SU-DHL-6 (cell line): ENCODE measurements around the gene BNC2.

Source experiments
- H2AFZ ChIP-seq: fragments of 200-600 bp; sonication (generic); 2 replicates; pipeline ENCODE4 v1.6.1; 2014; ENCODE audit warnings: low read depth, mild to moderate bottlenecking, moderate library complexity, mixed read lengths, antibody characterized with exemption, low read length; ENCODE audit not compliant: severe bottlenecking
- H3F3A ChIP-seq: fragments of 200-600 bp; shearing (Covaris generic); 2 replicates; pipeline ENCODE4 v1.6.0; 2016; ENCODE audit warnings: antibody characterized with exemption, mild to moderate bottlenecking; ENCODE audit not compliant: insufficient read depth
- H3K27ac ChIP-seq: fragments of 200-600 bp; sonication (generic); 2 replicates; pipeline ENCODE4 v1.5.1; 2016; ENCODE audit warnings: low read depth, mild to moderate bottlenecking, low read length, moderate library complexity, mixed read lengths
- H3K27me3 ChIP-seq: fragments of 200-600 bp; sonication (generic), shearing (Covaris generic); 2 replicates; pipeline ENCODE4 v1.6.0; 2014; ENCODE audit warnings: mild to moderate bottlenecking, low read length
- H3K36me3 ChIP-seq: fragments of 200-600 bp; sonication (generic); 2 replicates; pipeline ENCODE4 v1.6.1; 2014; ENCODE audit warnings: mild to moderate bottlenecking, low read length, mixed read lengths
- H3K4me2 ChIP-seq: fragments of 300-600, 200-600 bp; shearing (Covaris generic), sonication (generic); 2 replicates; pipeline ENCODE4 v1.6.0; 2014; ENCODE audit warnings: low read length, low read depth, mild to moderate bottlenecking; ENCODE audit not compliant: poor library complexity, severe bottlenecking
- H3K4me3 ChIP-seq: fragments of 200-600 bp; sonication (generic); 2 replicates; pipeline ENCODE4 v1.5.1; 2014; ENCODE audit warnings: antibody characterized with exemption, low read length, mild to moderate bottlenecking, mixed read lengths; ENCODE audit not compliant: insufficient read depth, poor library complexity, severe bottlenecking
- H3K79me2 ChIP-seq: fragments of 200-600 bp; sonication (generic); 2 replicates; pipeline ENCODE4 v1.6.1; 2014; ENCODE audit warnings: mild to moderate bottlenecking, low read length, moderate library complexity; ENCODE audit not compliant: insufficient read depth
- H3K9ac ChIP-seq: fragments of 200-600 bp; sonication (generic); 2 replicates; pipeline ENCODE4 v1.7.0; 2014; ENCODE audit warnings: mild to moderate bottlenecking, low read length
- H3K9me2 ChIP-seq: fragments of 200-600 bp; sonication (generic); replicated peaks from 2 replicates; pipeline ENCODE4 v1.6.1; 2014; ENCODE audit warnings: low read length; ENCODE audit not compliant: insufficient read depth
- H3K9me3 ChIP-seq: fragments of 200-600 bp; sonication (generic); 2 replicates; pipeline ENCODE4 v1.6.1; 2014; ENCODE audit warnings: low read length, mixed read lengths; ENCODE audit not compliant: insufficient read depth
- H4K20me1 ChIP-seq: fragments of 200-600 bp; sonication (generic); 2 replicates; pipeline ENCODE4 v1.6.1; 2014; ENCODE audit warnings: low read depth, mild to moderate bottlenecking, antibody characterized with exemption, low read length, moderate library complexity, mixed read lengths
- EZH2phosphoT487 ChIP-seq: fragments of 200-600 bp; sonication (generic), shearing (Covaris generic); conservative IDR thresholded peaks from 2 replicates; pipeline ENCODE4 v1.6.1; 2018; ENCODE audit warnings: mild to moderate bottlenecking, antibody characterized with exemption, low read length, moderate library complexity, mixed read lengths
- TF ChIP-seq, protein P1 (sequence below): fragments of 200-600 bp; sonication (generic); IDR thresholded peaks from one replicate; pipeline ENCODE4 v1.5.1; 2017; ENCODE audit warnings: antibody characterized with exemption, mild to moderate bottlenecking, low read length, moderate library complexity; ENCODE audit not compliant: insufficient read depth, poor library complexity, severe bottlenecking

The BNC2 gene

DNA sequence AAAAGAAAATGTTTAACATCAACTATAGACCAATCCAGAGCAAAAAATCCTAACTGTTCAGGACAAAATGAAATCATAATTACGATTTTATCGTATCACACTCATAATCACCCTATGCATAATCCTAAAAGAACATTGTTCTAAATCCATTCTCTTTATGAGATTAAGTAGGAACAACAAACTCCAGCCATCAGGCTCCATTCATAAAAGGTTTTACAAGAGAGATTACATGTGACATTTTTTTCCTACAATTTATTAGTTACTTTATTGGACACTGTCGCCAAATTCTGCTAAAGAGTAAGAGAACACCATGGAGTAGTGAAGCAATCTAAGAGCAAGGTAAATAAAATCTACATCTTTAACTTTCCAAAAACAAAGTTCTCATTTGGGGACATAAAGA, 198.0 kb downstream of the BNC2 start:
- Histone ChIP-seq H4K20me1 (no peaks in the 10 kb centered on the region), H3K4me2 (no peak overlapping the region), H3K36me3 (no peaks in the 10 kb centered on the region), H3K27me3 (no peaks in the 10 kb centered on the region), H3K27ac (no peak overlapping the region), H3K9me3 (no peaks in the 10 kb centered on the region), H2AFZ (no peak overlapping the region), H3K4me3 (no peak overlapping the region), H3K9me2 (no peaks in the 10 kb centered on the region), H3K79me2 (no peaks in the 10 kb centered on the region), H3K9ac (no peak overlapping the region), H3F3A (no peaks in the 10 kb centered on the region)
- no peak for TF ChIP-seq EZH2phosphoT487
- TF ChIP-seq, protein P1, sequence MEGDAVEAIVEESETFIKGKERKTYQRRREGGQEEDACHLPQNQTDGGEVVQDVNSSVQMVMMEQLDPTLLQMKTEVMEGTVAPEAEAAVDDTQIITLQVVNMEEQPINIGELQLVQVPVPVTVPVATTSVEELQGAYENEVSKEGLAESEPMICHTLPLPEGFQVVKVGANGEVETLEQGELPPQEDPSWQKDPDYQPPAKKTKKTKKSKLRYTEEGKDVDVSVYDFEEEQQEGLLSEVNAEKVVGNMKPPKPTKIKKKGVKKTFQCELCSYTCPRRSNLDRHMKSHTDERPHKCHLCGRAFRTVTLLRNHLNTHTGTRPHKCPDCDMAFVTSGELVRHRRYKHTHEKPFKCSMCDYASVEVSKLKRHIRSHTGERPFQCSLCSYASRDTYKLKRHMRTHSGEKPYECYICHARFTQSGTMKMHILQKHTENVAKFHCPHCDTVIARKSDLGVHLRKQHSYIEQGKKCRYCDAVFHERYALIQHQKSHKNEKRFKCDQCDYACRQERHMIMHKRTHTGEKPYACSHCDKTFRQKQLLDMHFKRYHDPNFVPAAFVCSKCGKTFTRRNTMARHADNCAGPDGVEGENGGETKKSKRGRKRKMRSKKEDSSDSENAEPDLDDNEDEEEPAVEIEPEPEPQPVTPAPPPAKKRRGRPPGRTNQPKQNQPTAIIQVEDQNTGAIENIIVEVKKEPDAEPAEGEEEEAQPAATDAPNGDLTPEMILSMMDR, result no peak

DNA sequence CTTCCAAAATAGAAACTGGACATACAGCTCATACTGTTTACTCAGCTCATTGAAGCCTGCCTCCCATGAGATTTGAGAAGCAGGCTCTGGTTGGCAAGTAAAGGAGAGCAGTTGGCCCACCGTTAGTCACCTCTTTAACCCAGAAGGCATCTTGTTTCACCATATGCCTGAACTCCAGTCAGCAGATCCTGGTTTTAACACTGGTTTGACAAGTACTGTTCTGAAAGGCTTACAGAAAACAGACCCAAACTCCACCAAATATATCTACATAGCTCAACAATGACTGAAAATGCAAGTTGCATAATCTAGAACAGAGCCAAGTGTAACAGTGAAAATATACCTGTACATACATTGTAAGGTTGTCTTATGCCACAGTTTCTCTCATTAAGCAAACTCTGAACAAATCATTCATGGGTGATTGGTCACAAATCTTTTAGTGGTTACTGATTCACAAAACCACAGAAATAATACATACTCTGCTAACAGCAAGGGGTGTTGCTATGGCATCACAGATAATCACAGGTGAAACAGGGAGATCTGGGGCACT, 198.8 kb downstream of the BNC2 start:
- Histone ChIP-seq H3K9ac (no peak overlapping the region), H3K27me3 (no peaks in the 10 kb centered on the region), H2AFZ (no peak overlapping the region), H3K9me2 (no peaks in the 10 kb centered on the region), H3K4me3 (no peak overlapping the region), H3K9me3 (no peaks in the 10 kb centered on the region), H3K79me2 (no peaks in the 10 kb centered on the region), H4K20me1 (no peaks in the 10 kb centered on the region), H3K36me3 (no peaks in the 10 kb centered on the region), H3F3A (no peaks in the 10 kb centered on the region), H3K4me2 (no peak overlapping the region), H3K27ac (no peak overlapping the region)
- TF ChIP-seq, protein P1, result no peak
- no peak for TF ChIP-seq EZH2phosphoT487

DNA sequence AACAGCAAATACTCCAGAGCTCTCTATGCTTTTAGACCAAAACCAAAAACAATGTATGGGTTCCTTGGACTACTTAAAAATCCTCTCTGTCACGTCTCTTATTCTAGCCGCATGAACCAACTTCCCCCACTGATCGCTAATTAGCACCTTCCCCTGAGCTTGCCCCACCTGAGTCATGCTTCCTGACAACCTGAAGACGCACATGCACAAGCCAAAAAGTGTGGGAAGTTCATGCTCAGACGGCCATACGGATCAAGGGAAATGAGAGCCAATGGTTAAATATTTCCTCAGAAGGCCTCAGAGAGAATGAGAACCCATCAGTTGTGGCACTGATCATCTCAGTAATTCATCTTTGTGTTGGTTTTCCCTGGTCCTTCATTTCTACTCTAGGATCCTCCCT, 199.7 kb downstream of the BNC2 start:
- H3K4me3 ChIP-seq, result no peak overlapping the region
- TF ChIP-seq, protein P1, result no peak
- TF ChIP-seq EZH2phosphoT487, result no peak
- H3K27ac ChIP-seq, result no peak overlapping the region
- H3K9me3 ChIP-seq, result no peaks in the 10 kb centered on the region
- no peak overlapping the region for H3K4me2 ChIP-seq
- H3K79me2 ChIP-seq, result no peaks in the 10 kb centered on the region
- H2AFZ ChIP-seq, result no peak overlapping the region
- no peaks in the 10 kb centered on the region for H4K20me1 ChIP-seq
- H3K36me3 ChIP-seq, result no peaks in the 10 kb centered on the region
- H3K9me2 ChIP-seq, result no peaks in the 10 kb centered on the region
- H3F3A ChIP-seq, result no peaks in the 10 kb centered on the region
- H3K9ac ChIP-seq, result no peak overlapping the region
- H3K27me3 ChIP-seq, result no peaks in the 10 kb centered on the region
